Measurements from ENCODE around the gene CWC27. TPM values are rescaled to one million over a fixed set of nuclear protein-coding genes. Genes with fewer than 3 reads are reported as not detected.

CWC27 gene
- polyA plus RNA-seq, 2 of the 4 experiments (the other 2 are of a cell fraction) = 24.1 to 48.5 TPM

DNA sequence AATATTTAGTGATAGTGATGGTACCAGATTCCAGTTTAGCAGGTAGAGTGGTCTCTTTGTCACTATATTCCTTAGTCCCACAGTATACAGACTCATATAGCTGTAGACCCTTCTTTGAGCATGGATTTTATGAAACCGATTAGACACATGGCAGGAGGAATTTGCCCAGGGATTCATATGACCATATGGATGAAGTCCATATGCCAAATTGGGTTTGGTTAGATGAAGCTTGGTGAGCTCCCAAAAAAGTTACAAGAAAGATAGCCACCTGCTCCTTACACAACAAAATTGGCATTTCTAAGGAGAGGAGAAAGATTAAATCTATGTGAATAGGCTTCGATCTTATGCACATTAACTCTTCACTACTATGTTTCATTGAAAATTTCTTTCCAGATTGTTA is 211.4 kb downstream of the CWC27 start:
- Histone ChIP-seq H3K4me3 (no peak overlapping the region), H3K4me2 (no peak overlapping the region), H3K27ac (no peak overlapping the region), H3K9me3 (no peaks in the 10 kb centered on the region), H3K4me1 (no peaks in the 10 kb centered on the region)
- no peak for FAIRE-seq
- POLR2A ChIA-PET = no interaction called here
- CTCF ChIA-PET = interaction anchor here (0.6 to 0.7 kb wide), 2 partner anchors 13 to 538 kb away, joined by 3 read pairs; no protein-coding TSS in a partner anchor
- 87% methylated on average over 2 of the region's 2 CpGs for WGBS (ENCODE audit: missing lambda C conversion rate)
- ATAC-seq = no peak
- no peak for DNase-seq (ENCODE audit: low read depth in 1 of 2, low spot score in 1 of 2)
- TF ChIP-seq, protein P1, sequence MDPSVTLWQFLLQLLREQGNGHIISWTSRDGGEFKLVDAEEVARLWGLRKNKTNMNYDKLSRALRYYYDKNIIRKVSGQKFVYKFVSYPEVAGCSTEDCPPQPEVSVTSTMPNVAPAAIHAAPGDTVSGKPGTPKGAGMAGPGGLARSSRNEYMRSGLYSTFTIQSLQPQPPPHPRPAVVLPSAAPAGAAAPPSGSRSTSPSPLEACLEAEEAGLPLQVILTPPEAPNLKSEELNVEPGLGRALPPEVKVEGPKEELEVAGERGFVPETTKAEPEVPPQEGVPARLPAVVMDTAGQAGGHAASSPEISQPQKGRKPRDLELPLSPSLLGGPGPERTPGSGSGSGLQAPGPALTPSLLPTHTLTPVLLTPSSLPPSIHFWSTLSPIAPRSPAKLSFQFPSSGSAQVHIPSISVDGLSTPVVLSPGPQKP (IDR thresholded peaks at IDR 0.05; ENCODE audit: low read depth, low read length) = no peak
- TF ChIP-seq KDM1A (IDR thresholded peaks at IDR 0.05; ENCODE audit: low read depth) = no peak
- TF ChIP-seq FOSB (CRISPR knock-in tag; IDR thresholded peaks at IDR 0.05) = no peak
- TF ChIP-seq BCL3 (IDR thresholded peaks at IDR 0.05) = no peak
- no peak for TF ChIP-seq BHLHE40 (IDR thresholded peaks at IDR 0.05; ENCODE audit: low read depth, low read length)
- TF ChIP-seq PBX3 (IDR thresholded peaks at IDR 0.05) = no peak
- no peak for TF ChIP-seq POLR2AphosphoS2 (conservative IDR thresholded peaks at IDR 0.05; ENCODE audit: low read length)
- no peak for TF ChIP-seq ZC3H11A (IDR thresholded peaks at IDR 0.05)
- no peak for TF ChIP-seq NPAS2 (CRISPR knock-in tag; IDR thresholded peaks at IDR 0.05; ENCODE audit: borderline replicate concordance)
- TF ChIP-seq CTCF (IDR thresholded peaks at IDR 0.05) = no peak
- TF ChIP-seq CEBPB (IDR thresholded peaks at IDR 0.05) = no peak
- TF ChIP-seq, protein P2, sequence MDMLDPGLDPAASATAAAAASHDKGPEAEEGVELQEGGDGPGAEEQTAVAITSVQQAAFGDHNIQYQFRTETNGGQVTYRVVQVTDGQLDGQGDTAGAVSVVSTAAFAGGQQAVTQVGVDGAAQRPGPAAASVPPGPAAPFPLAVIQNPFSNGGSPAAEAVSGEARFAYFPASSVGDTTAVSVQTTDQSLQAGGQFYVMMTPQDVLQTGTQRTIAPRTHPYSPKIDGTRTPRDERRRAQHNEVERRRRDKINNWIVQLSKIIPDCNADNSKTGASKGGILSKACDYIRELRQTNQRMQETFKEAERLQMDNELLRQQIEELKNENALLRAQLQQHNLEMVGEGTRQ (IDR thresholded peaks at IDR 0.05) = no peak

GRCh38 chr5:64987768-64988167 is 219.0 kb downstream of the CWC27 start:
- CTCF ChIA-PET = no interaction called here
- TF ChIP-seq NFE2L2 (conservative IDR thresholded peaks at IDR 0.05; ENCODE audit: low read length) (no peak), PHF8 (IDR thresholded peaks at IDR 0.05; ENCODE audit: borderline replicate concordance, low read depth) (no peak), CBX8 (IDR thresholded peaks at IDR 0.05) (no peak), ZC3H11A (IDR thresholded peaks at IDR 0.05) (no peak)
- POLR2A ChIA-PET = no interaction called here
- DNase-seq (ENCODE audit: low read depth in 1 of 2, low spot score in 1 of 2) (no peak), ATAC-seq (no peak), FAIRE-seq (no peak)
- H3K4me1 ChIP-seq = no peaks in the 10 kb centered on the region
- H3K27ac ChIP-seq = no peak overlapping the region
- whole genome bisulfite sequencing (ENCODE audit: missing lambda C conversion rate) = 41% methylated on average over 1 of the region's 1 CpG
- no peak overlapping the region for H3K4me3 ChIP-seq
- H3K4me2 ChIP-seq = no peak overlapping the region
- H3K9me3 ChIP-seq = no peaks in the 10 kb centered on the region

DNA sequence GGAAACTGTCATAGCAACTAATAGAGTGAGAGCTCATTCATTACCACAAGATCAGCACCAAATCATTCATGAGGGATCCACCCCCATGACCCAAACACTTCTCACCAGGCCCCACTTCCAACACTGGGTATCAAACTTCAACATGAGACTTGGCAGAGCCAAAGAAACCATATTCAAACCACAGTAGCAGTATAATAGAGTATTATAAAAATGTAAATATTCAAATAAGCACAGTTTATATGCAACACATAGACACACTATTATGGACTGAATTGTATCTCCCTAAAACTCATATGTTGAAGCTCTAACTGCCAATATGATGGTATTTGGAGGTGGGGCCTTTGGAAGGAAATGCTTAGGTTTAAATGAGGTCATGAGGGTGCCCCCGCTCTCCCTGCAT is 240.5 kb downstream of the CWC27 start:
- DNase-seq (ENCODE audit: low read depth in 1 of 2, low spot score in 1 of 2) = no peak
- H3K9me3 ChIP-seq = no peaks in the 10 kb centered on the region
- ChIA-PET POLR2A (no interaction called here), CTCF (interaction anchor here (0.6 to 0.9 kb wide), 2 partner anchors 27 to 1163 kb away, joined by 3 read pairs; no protein-coding TSS in a partner anchor)
- ATAC-seq = no peak
- H3K4me2 ChIP-seq = no peak overlapping the region
- no peak overlapping the region for H3K4me3 ChIP-seq
- FAIRE-seq = no peak
- WGBS (ENCODE audit: missing lambda C conversion rate) = 78% methylated on average over 1 of the region's 1 CpG
- no peaks in the 10 kb centered on the region for H3K4me1 ChIP-seq
- no peak overlapping the region for H3K27ac ChIP-seq
- TF ChIP-seq, protein P3, sequence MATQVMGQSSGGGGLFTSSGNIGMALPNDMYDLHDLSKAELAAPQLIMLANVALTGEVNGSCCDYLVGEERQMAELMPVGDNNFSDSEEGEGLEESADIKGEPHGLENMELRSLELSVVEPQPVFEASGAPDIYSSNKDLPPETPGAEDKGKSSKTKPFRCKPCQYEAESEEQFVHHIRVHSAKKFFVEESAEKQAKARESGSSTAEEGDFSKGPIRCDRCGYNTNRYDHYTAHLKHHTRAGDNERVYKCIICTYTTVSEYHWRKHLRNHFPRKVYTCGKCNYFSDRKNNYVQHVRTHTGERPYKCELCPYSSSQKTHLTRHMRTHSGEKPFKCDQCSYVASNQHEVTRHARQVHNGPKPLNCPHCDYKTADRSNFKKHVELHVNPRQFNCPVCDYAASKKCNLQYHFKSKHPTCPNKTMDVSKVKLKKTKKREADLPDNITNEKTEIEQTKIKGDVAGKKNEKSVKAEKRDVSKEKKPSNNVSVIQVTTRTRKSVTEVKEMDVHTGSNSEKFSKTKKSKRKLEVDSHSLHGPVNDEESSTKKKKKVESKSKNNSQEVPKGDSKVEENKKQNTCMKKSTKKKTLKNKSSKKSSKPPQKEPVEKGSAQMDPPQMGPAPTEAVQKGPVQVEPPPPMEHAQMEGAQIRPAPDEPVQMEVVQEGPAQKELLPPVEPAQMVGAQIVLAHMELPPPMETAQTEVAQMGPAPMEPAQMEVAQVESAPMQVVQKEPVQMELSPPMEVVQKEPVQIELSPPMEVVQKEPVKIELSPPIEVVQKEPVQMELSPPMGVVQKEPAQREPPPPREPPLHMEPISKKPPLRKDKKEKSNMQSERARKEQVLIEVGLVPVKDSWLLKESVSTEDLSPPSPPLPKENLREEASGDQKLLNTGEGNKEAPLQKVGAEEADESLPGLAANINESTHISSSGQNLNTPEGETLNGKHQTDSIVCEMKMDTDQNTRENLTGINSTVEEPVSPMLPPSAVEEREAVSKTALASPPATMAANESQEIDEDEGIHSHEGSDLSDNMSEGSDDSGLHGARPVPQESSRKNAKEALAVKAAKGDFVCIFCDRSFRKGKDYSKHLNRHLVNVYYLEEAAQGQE (IDR thresholded peaks at IDR 0.05) = no peak
- TF ChIP-seq POLR2AphosphoS2 (conservative IDR thresholded peaks at IDR 0.05; ENCODE audit: low read length) (no peak), RAD21 (conservative IDR thresholded peaks at IDR 0.05 in 1 of 2, IDR thresholded peaks at IDR 0.05 in 1 of 2) (no peak), FOSL2 (IDR thresholded peaks at IDR 0.05) (no peak), FOSL2 (CRISPR knock-in tag; IDR thresholded peaks at IDR 0.05) (no peak), CBX8 (IDR thresholded peaks at IDR 0.05) (no peak), FOSB (CRISPR knock-in tag; IDR thresholded peaks at IDR 0.05) (no peak), KDM5A (IDR thresholded peaks at IDR 0.05) (no peak), PBX3 (IDR thresholded peaks at IDR 0.05) (no peak), TFCP2L1 (CRISPR knock-in tag; IDR thresholded peaks at IDR 0.05) (no peak), PHF8 (IDR thresholded peaks at IDR 0.05; ENCODE audit: borderline replicate concordance, low read depth) (no peak), SMC3 (IDR thresholded peaks at IDR 0.05) (no peak)
